CD1c-positive myeloid dendritic cell (primary cell): ENCODE measurements around the gene CLPSL2.

Experiments used
- DNase-seq: peaks from one replicate; pipeline ENCODE4 v3.0.0-alpha.2; 2016; ENCODE audit errors: extremely low spot score

The CLPSL2 gene

DNA sequence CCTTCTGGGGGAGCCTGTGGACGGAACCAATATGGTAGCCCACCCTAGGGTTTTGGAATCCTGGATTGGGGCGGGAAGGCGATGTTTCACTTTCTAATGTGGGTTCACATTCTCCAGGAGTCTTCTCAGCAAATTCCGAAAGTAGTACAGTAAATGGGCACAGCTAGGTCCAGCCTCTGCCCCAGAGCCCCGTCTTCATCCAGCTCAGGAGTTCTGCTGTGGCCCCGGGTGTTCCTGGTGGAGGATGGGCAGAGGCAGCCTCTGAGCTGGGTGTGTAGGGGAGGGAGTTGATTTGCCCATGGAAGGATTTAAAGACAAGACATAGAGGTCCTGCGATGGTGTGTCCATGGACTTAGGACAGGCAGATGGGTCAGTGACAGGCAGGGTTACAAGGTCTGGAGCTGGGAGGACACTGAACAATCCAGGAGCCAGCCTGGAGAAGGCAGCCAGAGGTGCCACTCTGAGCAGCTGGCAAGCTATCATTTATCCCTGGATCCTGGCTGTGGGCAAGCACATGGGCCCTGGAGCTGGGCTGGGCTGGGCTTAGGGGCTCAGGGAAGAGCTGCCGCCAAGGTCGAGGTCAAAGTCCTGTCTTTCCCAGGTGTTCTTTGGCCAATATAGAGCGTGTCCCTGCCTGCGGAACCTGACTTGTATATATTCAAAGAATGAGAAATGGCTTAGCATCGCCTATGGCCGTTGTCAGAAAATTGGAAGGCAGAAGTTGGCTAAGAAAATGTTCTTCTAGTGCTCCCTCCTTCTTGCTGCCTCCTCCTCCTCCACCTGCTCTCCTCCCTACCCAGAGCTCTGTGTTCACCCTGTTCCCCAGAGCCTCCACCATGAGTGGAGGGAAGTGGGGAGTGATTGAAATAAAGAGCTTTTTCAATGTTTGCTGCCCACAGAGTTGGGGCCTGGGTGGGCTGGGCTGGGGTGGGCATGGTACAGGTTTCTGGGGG lies 11.1 kb downstream of the CLPSL2 start:
- DNase-seq, result no peak

DNA sequence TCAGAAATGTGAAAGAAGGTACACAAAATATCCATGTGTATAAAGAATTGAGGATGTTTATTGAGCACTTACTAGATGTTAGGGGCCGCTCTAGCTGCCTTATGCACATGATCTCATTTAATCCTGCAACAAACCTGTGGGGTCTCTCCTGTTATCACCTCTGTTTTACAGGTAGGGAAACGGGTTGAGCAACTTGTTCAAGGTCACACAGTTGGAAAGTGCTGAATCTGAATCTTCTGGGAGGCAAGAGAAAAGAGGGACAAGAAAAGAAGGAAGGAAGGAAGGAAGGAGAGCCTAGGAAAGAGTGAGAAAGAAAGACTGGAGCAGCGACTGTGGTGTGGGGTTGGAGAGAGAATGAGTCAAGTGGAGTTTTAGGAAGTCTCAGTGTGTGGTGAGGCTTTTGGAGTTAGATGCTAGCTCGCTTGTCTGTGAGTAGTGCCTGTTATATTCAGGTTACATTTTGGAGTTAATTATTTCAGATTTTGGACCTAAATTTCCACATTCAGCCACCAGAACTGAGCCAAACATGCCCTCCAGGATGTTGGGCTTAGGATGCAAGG lies 12.1 kb downstream of the CLPSL2 start:
- DNase-seq, result no peak

DNA sequence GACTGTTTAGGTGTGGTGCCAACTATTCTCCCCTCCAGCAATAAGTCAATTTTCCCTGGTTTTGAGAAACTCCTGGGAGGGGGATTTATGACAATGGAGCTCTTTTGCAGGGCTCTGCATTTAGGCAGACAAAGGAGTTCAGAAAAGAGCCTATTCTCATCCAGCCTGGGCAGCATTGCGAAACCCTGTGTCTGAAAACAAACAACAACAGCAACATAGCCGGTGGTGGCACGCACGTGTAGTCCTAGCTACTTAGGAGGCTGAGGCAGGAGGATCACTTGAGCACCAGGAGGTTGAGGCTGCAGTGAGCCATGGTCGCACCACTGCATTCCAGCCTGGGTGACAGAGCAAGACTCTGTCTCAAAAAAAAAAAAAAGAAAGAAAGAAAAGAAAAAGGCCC lies 14.3 kb downstream of the CLPSL2 start:
- DNase-seq, result no peak

DNA sequence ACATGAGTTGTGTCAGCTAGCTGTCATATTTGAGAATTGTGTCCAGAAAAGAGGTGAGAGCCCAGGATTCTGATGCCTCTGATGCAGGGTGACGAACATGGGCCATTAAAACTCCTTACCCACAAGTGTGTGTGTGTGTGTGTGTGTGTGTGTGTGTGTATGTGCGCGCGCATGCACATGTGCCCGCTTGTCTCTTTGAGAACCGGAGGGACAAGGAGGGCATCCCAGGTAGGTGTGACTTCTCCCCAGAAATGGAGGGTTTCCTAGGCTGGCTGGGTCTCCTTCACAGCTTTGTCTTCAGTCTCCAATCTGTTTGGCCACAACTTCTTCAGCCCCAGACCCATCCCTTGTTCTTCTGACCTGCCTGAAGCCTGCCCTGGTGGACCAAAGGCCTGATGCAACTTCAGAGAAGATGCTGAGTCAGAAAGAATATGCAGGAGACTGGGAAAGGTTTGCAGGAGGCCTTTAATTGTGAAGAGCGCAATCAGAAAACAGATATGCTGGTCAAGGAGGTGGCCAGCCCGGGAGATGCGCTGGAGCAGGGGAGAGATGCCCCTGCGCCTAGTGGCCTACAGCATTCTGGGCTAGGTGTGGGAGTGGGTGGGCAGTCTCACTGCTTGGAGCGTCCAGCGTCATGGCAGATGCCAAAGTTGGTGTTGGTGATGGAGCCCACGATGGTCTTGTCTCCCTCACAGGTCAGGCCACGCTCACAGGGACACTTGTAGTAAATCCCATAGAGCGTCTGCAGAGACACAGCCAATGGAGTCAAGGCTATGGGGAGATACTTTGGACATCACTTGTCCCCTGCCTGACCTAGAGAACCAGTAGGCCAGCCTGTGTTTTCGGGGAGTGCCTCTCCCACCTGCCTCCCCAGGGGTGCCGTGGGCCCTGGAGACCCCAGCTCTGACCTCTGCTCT lies 18.4 kb downstream of the CLPSL2 start:
- DNase-seq, result no peak

DNA sequence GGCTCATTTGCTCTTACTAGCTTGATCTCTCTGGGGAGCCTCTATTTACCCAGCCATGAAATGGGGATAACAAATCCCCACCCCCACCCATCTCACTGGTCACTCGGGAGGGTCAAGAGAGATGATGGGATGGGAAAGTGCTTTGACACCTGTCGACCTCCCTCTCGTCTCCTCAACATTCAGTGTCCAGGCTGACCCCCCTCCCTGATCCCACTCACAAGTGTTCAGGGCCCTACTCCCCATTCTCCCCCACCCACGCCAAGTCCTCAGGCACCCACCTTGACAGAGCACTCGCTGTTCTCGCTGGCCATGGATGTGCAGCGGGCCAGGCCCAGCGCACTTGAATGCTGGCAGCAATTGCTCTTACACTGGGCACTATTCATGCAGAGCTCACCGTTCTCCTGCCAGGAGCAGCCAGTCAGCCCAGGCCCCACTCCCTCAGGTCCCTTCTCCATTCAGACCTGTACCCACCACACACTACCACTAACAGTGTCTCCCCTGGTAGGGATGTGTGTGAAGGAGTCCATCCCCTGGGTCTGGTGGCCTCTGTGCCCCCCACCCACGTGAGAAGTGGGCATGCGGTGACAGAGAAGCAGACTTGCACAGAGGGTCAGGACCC lies 19.2 kb downstream of the CLPSL2 start:
- DNase-seq, result no peak

DNA sequence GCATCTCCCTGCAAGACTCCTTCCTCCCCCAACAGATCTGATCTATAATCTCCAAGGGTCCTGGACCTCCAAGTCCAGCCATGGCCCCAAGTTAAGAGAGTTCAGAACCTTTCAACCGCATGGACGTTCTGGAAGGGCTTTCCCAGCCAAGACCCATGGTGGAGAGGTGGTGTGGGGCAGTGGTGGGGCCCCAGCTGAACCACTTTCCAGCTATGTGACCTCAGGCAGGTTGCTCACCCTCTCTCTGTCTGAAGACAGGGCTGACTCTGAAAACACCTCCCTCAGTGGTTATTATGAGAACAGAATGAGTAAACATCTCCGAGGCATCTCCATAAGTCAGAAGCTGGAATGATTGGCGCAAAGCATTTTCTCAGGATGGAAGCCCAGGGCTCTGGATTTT lies 19.8 kb downstream of the CLPSL2 start:
- no peak for DNase-seq

DNA sequence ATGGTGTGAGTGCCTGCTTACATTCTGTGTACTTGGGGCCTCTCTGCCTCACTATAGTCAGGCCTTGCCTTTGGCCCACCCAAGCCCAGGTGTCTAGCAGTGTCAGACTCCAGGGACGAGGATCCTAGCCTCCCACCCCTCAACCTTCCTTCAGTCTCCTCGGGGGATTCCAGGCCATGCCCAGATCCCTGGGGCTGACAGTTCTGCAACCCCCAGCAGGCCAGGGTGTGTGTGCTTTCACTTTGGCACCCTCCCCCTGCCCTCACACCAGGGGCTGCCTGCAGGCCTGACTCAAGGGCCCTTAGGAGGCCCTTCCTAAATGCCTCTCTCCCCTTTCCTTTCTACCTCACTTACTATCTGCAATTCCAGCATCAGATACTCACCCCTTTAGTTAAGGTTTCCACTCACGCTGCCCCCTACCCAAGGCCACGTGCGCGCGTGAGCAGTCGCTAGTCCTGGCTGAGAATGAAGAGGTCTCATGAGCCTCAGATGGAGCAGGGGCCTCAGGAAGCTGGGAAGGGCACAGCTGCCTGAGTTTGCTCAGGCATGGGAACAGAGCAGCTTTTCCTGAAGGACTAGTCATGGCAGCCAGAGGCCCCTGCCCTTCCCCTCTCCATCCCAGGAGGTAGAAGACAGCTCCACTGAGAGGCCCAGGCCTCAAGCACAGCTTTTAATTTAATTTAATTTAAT lies 21.6 kb downstream of the CLPSL2 start:
- no peak for DNase-seq

DNA sequence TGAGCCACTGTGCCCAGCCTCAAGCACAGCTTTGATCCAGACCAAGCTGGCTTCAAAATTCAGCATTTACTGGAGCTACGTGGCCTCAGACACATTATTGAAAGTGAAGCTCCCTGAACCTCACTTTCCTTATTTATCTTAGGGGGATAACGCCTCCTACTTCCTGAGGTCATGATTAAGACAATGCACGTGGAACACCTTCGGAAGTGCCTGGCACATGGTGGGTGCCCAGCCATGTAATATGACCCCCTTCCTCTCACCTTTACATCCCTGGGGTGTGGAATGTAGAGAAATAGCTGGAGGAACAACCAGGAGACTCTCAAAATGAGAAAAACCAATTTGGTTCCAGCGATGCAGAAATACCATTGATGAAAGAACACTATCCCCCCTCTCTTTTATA lies 22.3 kb downstream of the CLPSL2 start:
- no peak for DNase-seq

DNA sequence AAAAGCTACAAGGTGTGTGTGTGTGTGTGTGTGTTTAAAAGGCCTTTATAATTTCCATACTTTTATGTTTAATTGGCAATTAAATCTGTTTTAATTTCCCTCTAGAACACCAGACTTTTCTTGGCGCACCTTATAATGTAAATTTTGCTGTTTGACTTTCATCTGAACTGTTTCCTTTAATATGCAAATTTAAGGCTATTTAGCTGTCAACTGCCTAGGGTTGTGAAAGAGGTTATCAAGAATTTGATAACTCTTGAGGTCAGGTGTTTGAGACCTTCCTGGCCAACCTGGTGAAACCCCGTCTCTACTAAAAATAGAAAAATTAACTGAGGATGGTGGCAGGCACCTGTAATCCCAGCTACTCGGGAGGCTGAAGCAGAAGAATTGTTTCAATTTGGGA lies 24.8 kb downstream of the CLPSL2 start:
- no peak for DNase-seq

DNA sequence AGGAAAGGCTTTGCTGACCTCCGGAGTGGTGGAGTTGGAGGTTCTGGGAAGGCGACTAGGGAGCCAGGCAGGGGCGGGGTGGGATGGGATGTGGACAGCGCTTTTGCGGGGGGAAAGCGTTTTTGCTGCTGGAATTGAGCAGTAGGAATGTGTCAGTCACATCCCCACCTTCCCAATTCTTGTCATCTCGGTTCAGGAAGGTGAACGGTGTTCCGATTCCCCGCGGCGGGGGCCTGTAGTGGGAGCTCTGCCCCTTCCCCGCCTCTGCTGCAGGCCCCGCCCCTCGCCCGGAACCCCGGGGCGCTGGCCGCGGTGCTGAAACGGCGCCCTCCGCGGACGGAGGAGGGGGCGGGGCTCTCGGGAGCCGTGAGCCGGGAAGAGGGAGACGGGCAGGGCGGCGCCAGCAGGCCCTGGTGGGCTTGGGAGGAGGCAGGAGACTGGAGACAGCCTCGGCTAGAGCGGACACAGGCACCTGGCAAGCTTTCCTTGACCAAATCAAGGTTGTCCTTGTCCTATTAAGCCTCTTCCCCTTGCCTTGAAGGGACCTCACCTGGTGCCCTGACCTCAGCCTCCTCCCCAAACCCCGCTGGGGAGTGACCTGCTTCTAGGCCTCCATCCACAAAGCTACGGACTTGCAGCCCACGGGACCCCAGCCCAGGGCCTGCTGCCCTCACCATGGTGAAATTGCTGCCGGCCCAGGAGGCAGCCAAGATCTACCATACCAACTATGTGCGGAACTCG lies 28.8 kb downstream of the CLPSL2 start, which contains the start of gene LHFPL5:
Gene LHFPL5, plus strand, starts transcription at position 357 of the 741 bp plus-strand sequence. Its CDS starts 319 bp downstream, at position 676.
- DNase-seq, result peak; percentile 55

DNA sequence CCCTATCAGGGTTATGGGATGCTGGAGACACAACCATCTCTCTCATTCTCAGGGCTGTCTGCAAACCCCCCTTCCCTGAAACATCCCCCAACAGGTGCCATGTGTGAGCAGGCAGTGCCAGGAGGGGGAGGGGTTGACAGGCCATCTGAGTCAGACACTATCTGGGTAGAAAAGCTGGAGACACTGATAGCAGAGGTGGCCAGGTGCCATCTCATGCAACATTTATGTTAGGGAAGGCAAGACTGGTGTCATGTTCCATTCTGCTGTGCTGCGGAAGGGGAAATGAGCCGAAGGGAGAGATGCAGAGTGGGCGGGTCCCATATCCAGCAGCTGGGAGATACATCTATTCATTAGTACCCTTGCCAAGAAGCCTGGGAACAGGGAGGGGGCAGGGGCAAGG lies 32.3 kb downstream of the CLPSL2 start:
- DNase-seq, result no peak

DNA sequence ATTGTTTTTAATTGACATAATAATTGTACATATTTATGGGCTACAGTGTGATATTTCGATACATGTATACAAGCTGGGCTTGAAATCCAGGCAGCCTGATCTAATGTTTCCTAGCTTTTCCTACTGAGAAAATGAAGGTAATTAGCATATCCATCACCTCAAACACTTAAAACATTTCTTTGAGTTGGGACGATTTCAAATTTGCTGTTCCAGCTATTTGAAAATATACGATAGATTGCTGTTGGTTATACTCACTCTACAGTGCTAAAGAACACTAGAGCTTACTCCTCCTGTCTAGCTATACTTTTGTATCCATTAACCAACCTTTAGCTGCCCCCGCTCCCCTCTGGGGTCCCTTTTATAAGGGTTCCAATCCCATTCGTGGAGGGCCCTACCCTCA lies 33.4 kb downstream of the CLPSL2 start:
- no peak for DNase-seq

DNA sequence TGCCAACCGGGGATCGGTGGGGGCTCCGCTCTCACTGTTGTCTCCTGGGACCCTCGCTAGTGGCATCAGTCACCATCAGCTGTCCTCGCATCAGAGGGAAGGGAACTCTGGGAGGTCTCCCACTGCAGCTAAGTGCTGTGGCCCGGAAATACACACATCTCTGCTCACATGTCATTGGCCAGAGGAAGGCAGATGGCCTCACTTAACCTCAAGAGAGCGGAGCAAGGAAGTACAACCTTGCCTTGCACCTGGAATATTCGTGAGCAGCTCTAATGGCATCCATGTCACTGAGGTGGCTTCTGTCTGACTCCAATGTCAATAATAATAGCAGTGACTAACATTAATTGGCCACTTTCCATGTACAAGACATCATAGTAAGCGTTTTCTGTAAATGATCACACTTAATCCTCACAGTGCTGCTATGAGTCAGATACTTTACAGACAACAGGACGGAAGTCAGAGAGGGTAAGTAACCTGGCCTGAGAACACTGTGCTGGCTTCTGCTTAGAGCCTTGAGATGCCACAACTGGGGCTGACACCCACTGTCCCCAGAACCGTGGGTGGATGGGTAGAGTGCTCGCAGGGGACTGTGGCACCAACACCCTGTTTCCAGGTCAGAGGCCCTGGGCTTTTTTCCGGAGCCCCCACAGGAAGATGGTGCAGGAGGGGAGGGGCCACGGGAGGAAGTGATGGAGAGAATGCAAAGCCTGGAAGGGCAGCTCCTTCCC lies 34.7 kb downstream of the CLPSL2 start:
- no peak for DNase-seq

DNA sequence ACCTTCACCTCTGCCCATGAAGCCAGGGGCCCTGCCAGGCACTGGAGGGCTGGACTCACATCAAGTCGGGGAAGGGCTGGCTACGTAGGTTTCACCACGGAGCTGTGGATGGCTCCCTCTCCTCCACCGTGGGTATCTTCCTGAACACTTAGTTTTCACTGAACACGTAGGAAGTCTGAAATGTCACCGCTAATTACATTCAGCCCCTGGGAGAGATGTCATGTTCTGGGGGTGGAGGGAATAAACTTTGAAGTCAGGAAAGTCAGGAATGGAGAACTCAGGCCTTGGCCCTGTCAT lies 35.2 kb downstream of the CLPSL2 start:
- no peak for DNase-seq

DNA sequence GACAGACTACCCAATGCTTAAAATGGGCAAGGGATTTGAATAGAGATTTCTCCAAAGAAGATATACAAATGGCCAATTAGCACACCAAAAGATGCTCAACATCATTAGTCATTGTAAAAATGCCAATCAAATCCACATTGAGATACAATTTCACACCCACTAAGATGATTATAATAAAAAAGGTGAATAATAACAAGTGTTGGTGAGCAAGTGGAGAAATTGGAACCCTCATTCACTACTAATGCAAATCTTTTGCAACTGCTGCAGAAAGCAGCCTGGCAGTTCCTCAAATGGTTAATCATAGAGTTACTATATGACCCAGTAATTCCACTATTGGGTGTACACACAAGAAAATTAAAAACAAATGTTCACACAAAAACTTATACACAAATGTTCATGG lies 41.1 kb downstream of the CLPSL2 start:
- no peak for DNase-seq

DNA sequence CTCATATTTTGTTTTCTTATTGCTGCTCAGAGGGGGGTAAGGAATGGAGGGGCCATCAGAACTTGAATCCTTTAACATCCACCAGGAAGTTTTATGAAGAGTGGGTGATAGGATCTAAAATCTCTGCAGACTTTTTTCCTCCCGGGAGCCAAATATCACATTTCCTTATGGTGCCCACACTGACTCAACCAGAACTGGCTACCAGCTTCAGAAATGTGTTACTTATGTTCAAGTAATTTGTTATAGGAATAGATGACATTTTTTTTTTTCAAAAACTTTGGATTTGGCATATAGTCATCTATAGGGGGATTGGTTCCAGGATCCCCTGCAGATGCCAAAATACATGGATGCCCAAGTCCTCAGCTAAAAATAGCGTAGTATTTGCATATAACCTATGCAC lies 47.2 kb downstream of the CLPSL2 start:
- DNase-seq, result no peak

DNA sequence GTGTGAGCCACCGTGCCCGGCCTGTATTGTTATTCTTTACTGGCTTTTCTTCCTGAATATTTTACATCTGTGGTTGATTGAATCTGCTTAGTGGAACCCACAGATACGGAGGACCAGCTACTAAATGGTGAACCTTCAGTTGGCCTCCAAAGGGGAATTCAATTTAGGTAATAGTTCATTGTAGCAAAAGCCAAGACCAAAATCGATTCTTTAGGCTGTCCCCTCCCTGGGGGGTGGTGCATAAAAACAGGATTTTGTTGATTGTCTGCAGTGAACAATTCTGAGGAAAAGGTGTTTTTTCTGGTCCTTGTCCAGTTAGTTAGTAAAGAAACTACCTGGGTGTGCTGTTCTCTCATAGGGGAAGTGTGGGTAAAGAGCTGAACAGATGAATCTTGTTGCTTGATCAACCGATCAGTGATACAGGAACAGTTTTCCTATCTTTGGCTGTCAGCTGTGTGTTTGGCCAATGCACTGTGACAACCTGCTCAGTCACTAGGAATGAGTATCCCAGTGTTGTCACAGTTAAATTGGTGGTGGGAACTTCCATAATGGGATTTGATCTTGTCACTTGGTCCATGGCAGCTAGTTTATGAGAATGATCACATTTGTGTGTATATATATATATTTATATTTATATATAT lies 48.3 kb downstream of the CLPSL2 start:
- DNase-seq, result no peak
